Measurements from ENCODE around the gene E2F2.

E2F2 gene

DNA sequence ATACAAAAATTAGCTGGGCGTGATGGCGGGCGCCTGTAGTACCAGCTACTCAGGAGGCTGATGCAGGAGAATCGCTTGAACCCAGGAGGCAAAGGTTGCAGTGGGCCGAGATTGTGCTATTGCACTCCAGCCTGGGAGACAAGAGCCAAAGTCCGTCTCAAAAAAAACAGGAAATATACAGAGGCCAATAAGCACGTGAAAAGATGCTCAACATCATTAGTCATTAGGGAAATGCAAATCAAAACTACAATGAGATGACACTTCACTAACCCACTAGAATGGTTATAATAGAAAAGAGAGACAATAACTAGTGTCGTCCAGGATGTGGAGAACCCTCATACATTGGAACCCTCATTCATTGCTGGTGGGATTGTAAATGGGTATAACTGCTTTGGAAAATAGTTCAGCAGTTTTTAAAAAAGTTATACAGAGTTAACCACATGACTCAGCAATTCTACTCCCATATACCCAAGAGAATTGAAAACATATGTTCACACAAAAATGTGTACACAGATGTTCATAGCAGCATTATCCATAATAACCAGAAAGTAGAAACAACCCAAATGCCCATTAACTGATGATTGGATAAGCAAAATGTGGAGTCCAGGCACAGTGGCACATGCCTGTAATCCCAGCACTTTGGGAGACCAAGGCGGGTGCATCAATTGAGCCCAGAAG lies 6.4 kb upstream of the E2F2 start:
- H3K36me3 Mint-ChIP-seq (ENCODE audit: low read depth): no peaks in the 10 kb centered on the region
- H3K27ac Mint-ChIP-seq: no peak overlapping the region
- TF ChIP-seq CTCF (IDR thresholded peaks at IDR 0.05): no peak
- no peak for DNase-seq
- H3K4me1 Mint-ChIP-seq: peaks cover 15% of the 10 kb centered on the region
- H3K4me3 Mint-ChIP-seq: no peak overlapping the region
- H3K27me3 Mint-ChIP-seq (ENCODE audit: low read depth, poor library complexity): peaks cover 21% of the 10 kb centered on the region
- no peaks in the 10 kb centered on the region for H3K9me3 Mint-ChIP-seq

GRCh38 chr1:23533246-23534023 lies 2.4 kb upstream of the E2F2 start:
- Mint-ChIP-seq H3K27ac (no peak overlapping the region), H3K27me3 (ENCODE audit: low read depth, poor library complexity) (peaks cover 32% of the 10 kb centered on the region), H3K4me3 (no peak overlapping the region), H3K9me3 (no peaks in the 10 kb centered on the region), H3K4me1 (peaks cover 34% of the 10 kb centered on the region), H3K36me3 (ENCODE audit: low read depth) (no peaks in the 10 kb centered on the region)
- TF ChIP-seq CTCF (IDR thresholded peaks at IDR 0.05): no peak
- no peak for DNase-seq

- no peak overlapping the region for H3K27ac Mint-ChIP-seq
- no peak for TF ChIP-seq CTCF (IDR thresholded peaks at IDR 0.05)
- no peaks in the 10 kb centered on the region for H3K36me3 Mint-ChIP-seq (ENCODE audit: low read depth)
- no peak for DNase-seq
- peak overlapping the region; percentile 91 for H3K4me3 Mint-ChIP-seq
- peaks cover 35% of the 10 kb centered on the region for H3K4me1 Mint-ChIP-seq
- peaks cover 32% of the 10 kb centered on the region for H3K27me3 Mint-ChIP-seq (ENCODE audit: low read depth, poor library complexity)
- no peaks in the 10 kb centered on the region for H3K9me3 Mint-ChIP-seq
Observed at GRCh38 chr1:23531562-23532094, 595 bp upstream of the E2F2 start.

DNA sequence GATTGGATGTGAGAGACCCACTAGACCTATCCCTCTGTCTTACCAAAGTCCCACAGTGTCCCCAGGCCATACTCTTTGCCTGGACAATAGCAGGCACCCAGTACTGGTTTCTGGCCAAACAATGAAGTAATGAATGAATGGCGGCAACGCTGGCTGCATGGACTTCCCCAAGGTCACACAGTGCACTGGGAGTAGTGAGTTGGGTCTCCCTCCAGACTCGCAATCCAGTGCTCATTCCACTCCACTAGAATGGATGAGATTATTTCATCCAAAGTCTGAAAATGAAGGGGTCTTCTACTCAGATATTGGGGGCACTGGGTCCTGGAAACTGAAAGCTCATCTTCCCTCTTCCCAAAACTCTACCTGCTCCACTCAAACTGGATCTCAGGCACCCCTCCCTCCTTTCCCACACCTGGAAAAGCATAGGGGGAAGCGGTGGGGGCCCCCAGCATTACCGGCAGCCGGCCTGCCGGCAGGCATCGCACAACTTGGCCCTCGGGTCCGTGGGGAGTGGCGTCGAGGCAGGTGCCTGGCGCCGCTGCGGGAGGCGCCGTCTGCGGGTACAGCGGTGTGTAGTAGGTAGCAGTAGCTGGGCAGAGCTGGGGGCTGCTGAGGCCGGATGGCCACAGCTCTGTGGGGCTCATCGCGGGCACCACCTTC lies 816 bp downstream of the E2F2 start:
- DNase-seq: no peak
- peak overlapping the region; percentile 71 for H3K4me3 Mint-ChIP-seq
- H3K36me3 Mint-ChIP-seq (ENCODE audit: low read depth): no peaks in the 10 kb centered on the region
- peaks cover 40% of the 10 kb centered on the region for H3K4me1 Mint-ChIP-seq
- no peak for TF ChIP-seq CTCF (IDR thresholded peaks at IDR 0.05)
- no peak overlapping the region for H3K27ac Mint-ChIP-seq
- H3K9me3 Mint-ChIP-seq: no peaks in the 10 kb centered on the region
- peaks cover 27% of the 10 kb centered on the region for H3K27me3 Mint-ChIP-seq (ENCODE audit: low read depth, poor library complexity)

DNA sequence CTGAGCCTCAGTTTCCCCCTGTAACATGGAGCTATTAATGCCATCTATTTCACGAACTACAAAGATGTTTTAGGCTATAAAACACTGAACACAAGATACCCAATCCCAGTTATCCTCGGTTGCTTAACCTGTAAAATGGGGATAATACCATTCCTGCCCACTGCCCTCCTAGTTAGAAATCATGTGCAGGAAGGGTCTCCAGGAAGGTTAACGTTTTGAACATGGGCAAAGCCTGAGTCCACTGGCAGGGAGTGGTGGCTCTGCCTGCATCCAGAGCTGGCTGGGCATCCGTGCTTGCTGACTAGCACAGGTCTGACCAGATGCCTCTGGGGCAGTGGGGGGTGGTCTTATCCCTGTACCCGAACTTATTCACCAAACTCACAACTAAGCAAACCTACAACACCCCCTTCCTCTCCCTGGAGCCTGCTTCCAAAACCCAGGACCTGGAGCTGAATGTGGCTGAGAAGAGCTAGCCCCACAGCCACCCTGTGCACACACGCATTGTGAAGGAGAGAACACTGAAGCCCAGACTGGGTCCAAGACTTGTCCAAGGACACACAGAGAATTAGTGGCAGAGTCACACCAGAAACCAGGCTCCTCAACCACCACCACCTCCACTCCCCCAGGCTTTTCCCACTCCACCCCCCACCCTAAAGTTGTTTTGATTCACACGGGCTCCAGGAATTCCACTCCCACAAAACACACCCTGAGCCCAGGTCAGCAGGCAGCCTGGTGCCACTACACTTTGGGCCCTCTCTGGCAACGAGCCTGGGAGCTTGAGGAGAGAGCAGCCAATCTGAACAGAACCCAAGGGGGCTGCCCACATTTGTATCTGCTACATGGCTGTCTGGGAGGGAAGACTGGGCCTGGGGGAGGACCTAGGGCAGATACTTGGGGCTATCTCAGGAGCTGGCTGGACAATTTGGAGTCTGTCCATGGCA lies 1.6 kb downstream of the E2F2 start:
- H3K4me3 Mint-ChIP-seq: peak overlapping the region; percentile 71
- no peaks in the 10 kb centered on the region for H3K36me3 Mint-ChIP-seq (ENCODE audit: low read depth)
- no peak overlapping the region for H3K27ac Mint-ChIP-seq
- no peak for DNase-seq
- no peak for TF ChIP-seq CTCF (IDR thresholded peaks at IDR 0.05)
- peaks cover 40% of the 10 kb centered on the region for H3K4me1 Mint-ChIP-seq
- no peaks in the 10 kb centered on the region for H3K9me3 Mint-ChIP-seq
- peaks cover 23% of the 10 kb centered on the region for H3K27me3 Mint-ChIP-seq (ENCODE audit: low read depth, poor library complexity)
